Kidney capillary endothelial cell (primary cell): ENCODE measurements around the gene RPTOR.

Experiments
- DNase-seq: peaks from one replicate; pipeline ENCODE4 v3.0.0-alpha.2; 2018; ENCODE audit warnings: low spot score

The RPTOR gene

GRCh38 chr17:80930335-80931279 is 386.0 kb downstream of the RPTOR start:
- DNase-seq = no peak

GRCh38 chr17:80931421-80932265 is 387.0 kb downstream of the RPTOR start:
- DNase-seq = no peak

- DNase-seq = no peak
These were observed 390.9 kb downstream of the RPTOR start for GRCh38 chr17:80935526-80935925.

- DNase-seq = no peak
These were observed 391.6 kb downstream of the RPTOR start for GRCh38 chr17:80936218-80936617.

DNA sequence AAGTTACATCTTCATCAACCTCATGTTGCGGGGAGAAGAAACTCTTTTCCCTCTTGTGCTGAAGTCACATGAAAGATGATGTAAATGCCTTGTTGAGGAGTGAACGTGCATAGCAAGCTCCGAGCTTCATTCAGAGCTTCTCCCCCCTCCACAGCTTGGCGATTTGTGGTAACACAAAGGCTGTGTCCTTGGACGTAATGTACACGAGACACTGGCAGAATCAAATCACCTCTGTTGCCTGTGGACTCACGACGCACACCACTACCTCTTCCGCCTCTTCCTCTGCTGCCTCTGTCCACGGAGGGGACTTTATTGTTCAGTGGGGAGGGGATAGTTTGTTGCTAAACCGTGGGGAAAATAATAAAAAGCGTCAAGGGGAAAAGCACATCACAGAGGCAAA is 392.1 kb downstream of the RPTOR start:
- no peak for DNase-seq

GRCh38 chr17:80937462-80938381 is 393.1 kb downstream of the RPTOR start:
- no peak for DNase-seq

DNA sequence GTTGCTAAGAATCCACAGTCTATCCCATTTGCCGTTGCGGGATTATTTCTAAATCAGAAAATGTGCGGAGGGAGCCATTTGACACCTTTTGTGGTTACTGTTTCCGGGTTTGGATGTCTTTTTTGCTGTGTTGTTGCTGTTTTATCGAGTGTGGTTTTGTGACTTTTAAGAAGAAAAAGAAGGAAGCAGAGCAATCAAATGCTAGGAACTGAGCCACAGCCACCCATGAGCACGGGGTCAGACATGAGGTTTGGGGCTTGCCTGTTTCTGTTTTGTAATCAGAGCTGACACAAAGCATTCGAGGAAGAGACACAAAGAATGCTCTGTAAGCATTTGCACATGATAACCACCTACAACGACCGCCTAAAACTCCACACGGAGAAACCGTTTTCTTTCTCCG is 393.9 kb downstream of the RPTOR start:
- DNase-seq = no peak

GRCh38 chr17:80939151-80940145 is 394.8 kb downstream of the RPTOR start:
- DNase-seq = no peak

- no peak for DNase-seq
These were observed 395.8 kb downstream of the RPTOR start for GRCh38 chr17:80940171-80941123.

- no peak for DNase-seq
These were observed 396.5 kb downstream of the RPTOR start for GRCh38 chr17:80941171-80941570.

DNA sequence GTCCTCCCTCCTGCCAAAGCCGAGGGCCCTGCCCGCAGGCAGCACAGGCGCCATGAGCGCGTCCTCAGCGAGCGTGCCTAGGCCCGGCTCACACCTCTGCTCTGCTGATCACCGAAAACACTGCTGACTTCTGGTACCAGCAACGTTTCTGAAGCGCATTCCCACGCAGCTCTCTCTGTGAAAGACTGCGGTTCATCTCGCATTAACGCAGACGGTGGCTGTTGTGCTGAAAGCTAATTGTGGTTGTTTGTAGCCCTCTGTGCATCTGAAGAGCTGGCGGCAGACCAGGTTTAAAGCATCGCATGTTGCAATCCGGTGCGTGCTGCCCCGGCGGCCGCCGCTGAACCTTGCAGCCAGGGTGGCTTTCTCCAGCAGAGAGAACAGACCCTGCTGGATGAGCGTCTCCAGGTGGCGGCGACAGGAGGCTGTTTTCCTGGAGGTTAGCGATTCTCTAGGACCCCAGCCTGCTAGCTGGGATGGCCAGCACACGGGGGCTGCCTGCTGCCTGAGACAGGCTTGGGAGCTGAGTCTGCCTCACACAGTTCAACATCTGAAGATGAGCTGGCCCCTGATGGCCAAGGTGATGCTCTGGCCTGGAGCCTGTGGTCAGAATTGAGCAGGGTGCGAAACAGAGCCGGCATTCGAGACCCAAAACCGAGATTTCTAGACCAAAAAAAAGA is 397.2 kb downstream of the RPTOR start:
- no peak for DNase-seq

GRCh38 chr17:80942423-80943345 is 398.0 kb downstream of the RPTOR start:
- no peak for DNase-seq

DNA sequence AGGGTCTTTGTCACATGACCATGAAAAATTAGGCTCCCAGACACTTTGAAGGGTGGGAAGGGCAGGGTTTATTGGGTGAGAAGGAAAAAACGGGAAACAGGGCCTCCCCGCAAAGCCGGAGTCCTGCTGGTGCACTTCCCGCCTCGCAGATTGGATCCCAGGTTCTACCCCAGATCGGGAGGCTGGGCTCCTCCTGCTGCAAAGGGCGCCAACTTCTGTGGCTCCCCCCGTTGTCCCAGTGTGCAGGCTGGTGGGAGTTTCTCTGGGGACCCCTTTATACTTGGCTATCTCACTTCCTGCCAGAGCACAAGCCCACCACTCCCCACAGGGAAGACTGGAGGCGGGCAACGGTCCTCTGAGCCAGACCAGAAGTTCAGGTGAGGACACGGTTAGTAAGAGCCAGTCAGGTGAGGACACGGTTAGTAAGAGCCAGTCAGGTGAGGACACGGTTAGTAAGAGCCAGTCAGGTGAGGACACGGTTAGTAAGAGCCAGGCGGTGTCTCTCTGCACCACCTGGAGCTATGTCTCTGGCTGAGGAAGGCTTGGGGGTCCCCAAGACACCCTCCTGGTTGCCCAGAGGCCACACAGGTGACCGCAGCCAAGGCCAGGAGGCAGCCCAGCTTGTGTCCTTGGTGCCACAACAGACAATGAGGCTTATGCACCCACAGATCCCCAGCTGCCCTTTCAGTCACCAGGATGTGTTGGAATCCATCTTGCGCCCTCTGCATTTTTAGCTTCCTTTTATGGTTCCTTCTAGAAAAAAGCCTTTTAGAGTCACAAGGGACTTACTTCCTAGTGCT is 398.9 kb downstream of the RPTOR start:
- no peak for DNase-seq

DNA sequence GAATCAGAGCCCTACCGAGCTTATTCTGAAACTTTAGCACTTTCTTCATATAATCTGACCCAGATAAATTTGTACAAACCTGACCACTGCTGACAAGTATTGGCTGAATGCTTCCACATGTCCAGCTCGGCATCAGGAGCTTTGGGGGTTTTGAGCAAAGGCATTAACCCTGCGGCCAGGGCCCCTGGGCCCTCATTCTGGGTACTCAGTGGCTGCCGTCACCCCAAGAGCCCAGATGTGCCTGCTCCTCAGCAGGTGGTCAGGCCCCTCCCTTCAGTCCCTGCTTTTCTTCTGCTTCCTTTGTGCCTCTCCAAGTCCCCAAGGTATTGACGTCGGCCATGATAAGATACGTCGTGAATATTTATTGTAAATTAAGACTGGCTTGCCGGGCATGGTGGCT is 399.7 kb downstream of the RPTOR start:
- no peak for DNase-seq

DNA sequence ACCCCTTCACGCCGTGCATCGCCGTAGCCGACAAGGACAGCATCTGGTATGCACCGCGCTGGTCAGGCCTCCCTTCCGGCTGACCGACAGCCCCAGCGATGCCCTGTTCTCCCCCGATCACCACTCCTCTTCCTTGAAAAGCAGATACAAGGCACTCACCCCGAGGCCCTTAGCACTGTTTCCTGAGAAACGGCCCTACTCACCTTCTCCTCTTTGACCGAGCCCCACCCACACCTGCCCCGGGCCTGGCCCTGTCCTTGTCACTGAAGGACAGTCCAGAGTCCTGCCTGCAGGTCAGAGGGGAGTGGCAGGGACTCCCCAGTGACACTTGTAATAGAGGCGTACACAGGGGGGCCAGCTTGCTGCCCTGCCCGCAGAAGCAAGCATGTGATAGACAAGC is 401.1 kb downstream of the RPTOR start:
- DNase-seq = no peak

GRCh38 chr17:80946449-80946848 is 401.8 kb downstream of the RPTOR start:
- no peak for DNase-seq
